ENCODE results near the gene ARSB.

DNA sequence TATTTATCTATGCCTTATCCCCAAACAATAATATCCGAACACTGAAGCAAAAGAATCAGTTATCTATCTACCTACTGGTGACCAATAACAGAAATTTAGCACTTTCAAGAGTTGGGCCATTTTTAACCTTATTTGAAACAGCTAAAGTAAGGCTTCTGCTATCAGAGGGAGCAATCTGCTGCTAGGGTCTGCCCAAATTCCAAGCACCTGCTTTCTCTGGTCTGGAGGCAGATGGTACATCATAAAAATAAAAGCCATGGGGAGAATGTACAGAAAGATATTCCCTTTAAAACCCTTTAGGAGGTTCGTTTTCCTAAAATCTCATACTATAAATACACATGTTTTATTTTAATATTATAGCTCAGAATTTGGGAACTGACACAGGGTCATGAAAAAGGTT, 37.7 kb upstream of the ARSB start:
- TF ChIP-seq, protein P1, sequence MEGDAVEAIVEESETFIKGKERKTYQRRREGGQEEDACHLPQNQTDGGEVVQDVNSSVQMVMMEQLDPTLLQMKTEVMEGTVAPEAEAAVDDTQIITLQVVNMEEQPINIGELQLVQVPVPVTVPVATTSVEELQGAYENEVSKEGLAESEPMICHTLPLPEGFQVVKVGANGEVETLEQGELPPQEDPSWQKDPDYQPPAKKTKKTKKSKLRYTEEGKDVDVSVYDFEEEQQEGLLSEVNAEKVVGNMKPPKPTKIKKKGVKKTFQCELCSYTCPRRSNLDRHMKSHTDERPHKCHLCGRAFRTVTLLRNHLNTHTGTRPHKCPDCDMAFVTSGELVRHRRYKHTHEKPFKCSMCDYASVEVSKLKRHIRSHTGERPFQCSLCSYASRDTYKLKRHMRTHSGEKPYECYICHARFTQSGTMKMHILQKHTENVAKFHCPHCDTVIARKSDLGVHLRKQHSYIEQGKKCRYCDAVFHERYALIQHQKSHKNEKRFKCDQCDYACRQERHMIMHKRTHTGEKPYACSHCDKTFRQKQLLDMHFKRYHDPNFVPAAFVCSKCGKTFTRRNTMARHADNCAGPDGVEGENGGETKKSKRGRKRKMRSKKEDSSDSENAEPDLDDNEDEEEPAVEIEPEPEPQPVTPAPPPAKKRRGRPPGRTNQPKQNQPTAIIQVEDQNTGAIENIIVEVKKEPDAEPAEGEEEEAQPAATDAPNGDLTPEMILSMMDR (IDR thresholded peaks at IDR 0.05): no peak
- no peak for TF ChIP-seq POLR2A (IDR thresholded peaks at IDR 0.05)
